DOHH2 (cell line): ENCODE measurements around the gene ASXL1.

ENCODE experiments used
- EZH2phosphoT487 ChIP-seq: fragments of 200-600 bp; sonication (generic); IDR thresholded peaks from 2 replicates; pipeline ENCODE4 v1.6.1; 2017; ENCODE audit warnings: borderline replicate concordance, mild to moderate bottlenecking, antibody characterized with exemption, low read length, moderate library complexity, mixed read lengths
- TF ChIP-seq, protein P1 (sequence below): fragments of 200-600 bp; sonication (generic); IDR thresholded peaks from one replicate; pipeline ENCODE4 v1.5.1; 2014; ENCODE audit warnings: antibody characterized with exemption, mild to moderate bottlenecking, low read depth, low read length; ENCODE audit not compliant: poor library complexity, severe bottlenecking

DNA sequence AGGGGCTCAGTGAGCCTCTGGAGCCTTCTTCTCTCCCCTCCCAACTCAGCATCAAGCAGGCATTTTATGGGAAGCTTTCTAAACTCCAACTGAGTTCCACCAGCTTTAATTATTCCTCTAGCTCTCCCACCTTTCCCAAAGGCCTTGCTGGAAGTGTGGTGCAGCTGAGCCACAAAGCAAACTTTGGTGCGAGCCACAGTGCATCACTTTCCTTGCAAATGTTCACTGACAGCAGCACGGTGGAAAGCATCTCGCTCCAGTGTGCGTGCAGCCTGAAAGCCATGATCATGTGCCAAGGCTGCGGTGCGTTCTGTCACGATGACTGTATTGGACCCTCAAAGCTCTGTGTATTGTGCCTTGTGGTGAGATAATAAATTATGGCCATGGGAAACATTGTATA, 78.8 kb downstream of the ASXL1 start:
- TF ChIP-seq, protein P1, sequence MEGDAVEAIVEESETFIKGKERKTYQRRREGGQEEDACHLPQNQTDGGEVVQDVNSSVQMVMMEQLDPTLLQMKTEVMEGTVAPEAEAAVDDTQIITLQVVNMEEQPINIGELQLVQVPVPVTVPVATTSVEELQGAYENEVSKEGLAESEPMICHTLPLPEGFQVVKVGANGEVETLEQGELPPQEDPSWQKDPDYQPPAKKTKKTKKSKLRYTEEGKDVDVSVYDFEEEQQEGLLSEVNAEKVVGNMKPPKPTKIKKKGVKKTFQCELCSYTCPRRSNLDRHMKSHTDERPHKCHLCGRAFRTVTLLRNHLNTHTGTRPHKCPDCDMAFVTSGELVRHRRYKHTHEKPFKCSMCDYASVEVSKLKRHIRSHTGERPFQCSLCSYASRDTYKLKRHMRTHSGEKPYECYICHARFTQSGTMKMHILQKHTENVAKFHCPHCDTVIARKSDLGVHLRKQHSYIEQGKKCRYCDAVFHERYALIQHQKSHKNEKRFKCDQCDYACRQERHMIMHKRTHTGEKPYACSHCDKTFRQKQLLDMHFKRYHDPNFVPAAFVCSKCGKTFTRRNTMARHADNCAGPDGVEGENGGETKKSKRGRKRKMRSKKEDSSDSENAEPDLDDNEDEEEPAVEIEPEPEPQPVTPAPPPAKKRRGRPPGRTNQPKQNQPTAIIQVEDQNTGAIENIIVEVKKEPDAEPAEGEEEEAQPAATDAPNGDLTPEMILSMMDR = no peak
- no peak for TF ChIP-seq EZH2phosphoT487
